Measurements from ENCODE around the gene VPS4B. TPM values are rescaled to one million over a fixed set of nuclear protein-coding genes. Genes with fewer than 3 reads are reported as not detected.

The VPS4B gene
- total RNA-seq, 4 donors from 2014 or later = 36.0 to 50.5 (median 40.9) TPM

DNA sequence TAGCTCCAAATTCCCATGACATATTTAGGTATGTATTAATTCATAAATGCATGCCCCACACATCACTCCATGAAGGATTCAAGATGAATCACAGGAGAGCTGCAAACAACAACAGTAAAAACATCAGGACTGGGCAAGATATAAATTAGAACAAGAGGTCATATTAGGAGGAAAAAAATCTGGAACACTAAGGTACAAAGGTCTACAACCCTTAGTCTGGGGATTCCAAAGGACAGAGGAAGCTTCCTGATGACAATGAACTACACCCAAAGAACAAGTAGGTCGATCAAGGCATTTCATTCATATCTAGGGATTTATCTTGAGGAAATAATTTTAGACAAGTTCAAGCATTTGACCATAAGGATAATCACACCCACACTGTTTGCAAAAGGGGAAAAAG lies 14.5 kb downstream of the VPS4B start:
- Histone ChIP-seq H3K4me1 (peaks cover 14% of the 10 kb centered on the region in 2 donors), H3K27ac (no peak overlapping the region), H3K4me3 (replicated peaks in 1 of 3) (no peak overlapping the region), H3K27me3 (no peaks in the 10 kb centered on the region), H3K9me3 (no peaks in the 10 kb centered on the region), H3K36me3 (peaks cover 26 to 40% of the 10 kb centered on the region in 2 donors)
- DNase-seq = no peak
- 78 to 85% methylated on average over 1 of the region's 1 CpG for WGBS, 2 donors
- intact Hi-C loops (cut with DNase I) = no loop called here
- TF ChIP-seq POLR2A (IDR thresholded peaks at IDR 0.05) = no peak
- TF ChIP-seq, protein P1, sequence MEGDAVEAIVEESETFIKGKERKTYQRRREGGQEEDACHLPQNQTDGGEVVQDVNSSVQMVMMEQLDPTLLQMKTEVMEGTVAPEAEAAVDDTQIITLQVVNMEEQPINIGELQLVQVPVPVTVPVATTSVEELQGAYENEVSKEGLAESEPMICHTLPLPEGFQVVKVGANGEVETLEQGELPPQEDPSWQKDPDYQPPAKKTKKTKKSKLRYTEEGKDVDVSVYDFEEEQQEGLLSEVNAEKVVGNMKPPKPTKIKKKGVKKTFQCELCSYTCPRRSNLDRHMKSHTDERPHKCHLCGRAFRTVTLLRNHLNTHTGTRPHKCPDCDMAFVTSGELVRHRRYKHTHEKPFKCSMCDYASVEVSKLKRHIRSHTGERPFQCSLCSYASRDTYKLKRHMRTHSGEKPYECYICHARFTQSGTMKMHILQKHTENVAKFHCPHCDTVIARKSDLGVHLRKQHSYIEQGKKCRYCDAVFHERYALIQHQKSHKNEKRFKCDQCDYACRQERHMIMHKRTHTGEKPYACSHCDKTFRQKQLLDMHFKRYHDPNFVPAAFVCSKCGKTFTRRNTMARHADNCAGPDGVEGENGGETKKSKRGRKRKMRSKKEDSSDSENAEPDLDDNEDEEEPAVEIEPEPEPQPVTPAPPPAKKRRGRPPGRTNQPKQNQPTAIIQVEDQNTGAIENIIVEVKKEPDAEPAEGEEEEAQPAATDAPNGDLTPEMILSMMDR (IDR thresholded peaks at IDR 0.05) = no peak

DNA sequence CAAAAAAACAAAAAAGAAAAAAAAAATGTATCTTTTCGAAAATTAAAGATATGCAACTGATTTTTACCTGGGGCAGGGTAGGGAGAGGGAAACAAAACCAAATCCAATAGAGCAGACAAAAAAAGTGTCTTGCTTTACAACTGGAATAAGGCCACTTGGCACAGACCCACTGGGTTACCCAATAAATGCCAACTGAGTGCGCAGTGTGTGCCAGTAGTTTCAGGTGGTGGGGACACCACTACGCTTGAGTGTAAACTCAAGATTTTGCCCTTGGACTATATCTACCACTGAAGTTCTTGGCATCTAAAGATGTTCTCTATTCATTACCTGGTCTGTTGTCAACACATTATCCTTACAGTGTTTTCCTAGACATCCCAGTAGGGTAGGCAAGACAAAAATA lies 16.3 kb downstream of the VPS4B start:
- Histone ChIP-seq H3K9me3 (no peaks in the 10 kb centered on the region), H3K27me3 (no peaks in the 10 kb centered on the region), H3K4me1 (peaks cover 14% of the 10 kb centered on the region in 2 donors), H3K4me3 (replicated peaks in 1 of 3) (no peak overlapping the region), H3K36me3 (peaks cover 38 to 52% of the 10 kb centered on the region in 2 donors), H3K27ac (peak overlapping the region in 1 of 3 donors; percentile 5)
- peak; percentile 83 to 92 for DNase-seq
- TF ChIP-seq, protein P1 (IDR thresholded peaks at IDR 0.05) = no peak
- no peak for TF ChIP-seq POLR2A (IDR thresholded peaks at IDR 0.05)
- WGBS, 2 donors = 48 to 68% methylated on average over 3 of the region's 3 CpGs
- intact Hi-C loops (cut with DNase I) = no loop called here

DNA sequence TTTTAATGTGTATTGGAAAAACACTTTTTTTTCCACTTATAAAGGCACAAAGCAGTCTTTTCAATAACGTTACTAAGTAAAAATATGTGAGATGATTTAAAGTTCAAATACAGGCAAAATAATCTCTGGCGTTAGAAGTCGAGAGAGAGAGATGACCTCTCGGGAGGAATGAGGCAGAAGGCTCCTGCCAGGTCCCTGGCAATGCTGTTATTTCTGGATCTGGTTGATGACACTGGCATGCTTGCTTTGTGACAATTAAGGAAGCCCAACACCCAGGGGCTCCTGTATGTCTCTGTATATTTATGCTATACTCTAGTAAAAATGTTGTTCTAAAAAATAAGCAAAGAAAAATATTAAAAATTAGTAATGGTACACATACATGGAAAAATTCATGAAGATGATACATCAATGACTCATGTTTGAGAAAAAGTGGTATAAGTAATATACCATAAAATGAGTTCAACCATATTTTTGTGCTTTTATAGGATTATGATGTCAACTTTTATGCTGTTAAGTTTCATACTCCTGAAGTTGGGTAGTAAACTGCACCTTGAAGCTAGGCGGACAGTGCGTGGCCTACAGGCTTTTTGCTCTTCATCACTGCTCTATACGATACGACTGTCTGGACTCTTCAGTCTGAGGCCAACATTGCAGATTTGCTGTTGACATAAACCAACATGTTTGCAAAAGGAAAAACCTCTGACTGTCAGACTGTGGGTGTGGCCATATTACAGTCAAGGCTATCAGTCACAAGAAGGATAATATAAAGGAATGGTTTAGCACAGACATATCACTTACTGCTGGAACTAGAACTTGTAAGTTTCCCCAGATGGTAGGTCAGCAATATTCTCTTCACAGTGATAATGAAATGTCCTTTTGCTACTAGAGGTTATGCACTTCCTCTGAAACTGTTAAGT lies 19.8 kb downstream of the VPS4B start:
- 93 to 95% methylated on average over 8 of the region's 8 CpGs for WGBS, 2 donors
- no peak for DNase-seq
- Histone ChIP-seq H3K36me3 (peaks cover 38 to 59% of the 10 kb centered on the region in 2 donors), H3K27ac (no peak overlapping the region), H3K27me3 (no peaks in the 10 kb centered on the region), H3K9me3 (no peaks in the 10 kb centered on the region), H3K4me1 (peaks cover 14% of the 10 kb centered on the region in 2 donors), H3K4me3 (replicated peaks in 1 of 3) (no peak overlapping the region)
- TF ChIP-seq POLR2A (IDR thresholded peaks at IDR 0.05) = no peak
- TF ChIP-seq, protein P1 (IDR thresholded peaks at IDR 0.05) = no peak
- intact Hi-C loops (cut with DNase I) = no loop called here

DNA sequence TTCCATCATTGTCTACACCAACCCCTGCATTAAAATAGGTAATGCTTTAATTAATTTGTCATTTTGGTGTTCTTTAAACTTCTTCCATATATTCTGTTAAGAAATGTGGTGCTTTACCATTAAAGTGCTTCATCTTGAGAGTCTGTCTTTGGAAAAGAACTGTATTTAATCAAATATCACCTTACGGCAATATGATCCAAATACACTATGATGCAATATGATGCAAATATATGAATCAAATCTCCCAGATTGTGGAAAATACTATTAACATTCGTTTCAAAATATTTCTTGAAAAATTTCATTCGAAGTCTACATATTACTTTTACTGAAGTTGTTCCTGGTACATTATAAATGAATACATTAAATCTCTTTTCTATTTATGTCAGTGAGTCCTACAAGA lies 23.0 kb downstream of the VPS4B start:
- H3K36me3 ChIP-seq = peaks cover 46 to 79% of the 10 kb centered on the region in 2 donors
- 96% methylated on average over 3 of the region's 3 CpGs for WGBS, 2 donors
- H3K27me3 ChIP-seq = no peaks in the 10 kb centered on the region
- intact Hi-C loops (cut with DNase I) = no loop called here
- no peak overlapping the region for H3K4me3 ChIP-seq (replicated peaks in 1 of 3)
- DNase-seq = no peak
- TF ChIP-seq POLR2A (IDR thresholded peaks at IDR 0.05) = no peak
- TF ChIP-seq, protein P1 (IDR thresholded peaks at IDR 0.05) = no peak
- H3K4me1 ChIP-seq = no peaks in the 10 kb centered on the region
- no peak overlapping the region for H3K27ac ChIP-seq
- no peaks in the 10 kb centered on the region for H3K9me3 ChIP-seq

DNA sequence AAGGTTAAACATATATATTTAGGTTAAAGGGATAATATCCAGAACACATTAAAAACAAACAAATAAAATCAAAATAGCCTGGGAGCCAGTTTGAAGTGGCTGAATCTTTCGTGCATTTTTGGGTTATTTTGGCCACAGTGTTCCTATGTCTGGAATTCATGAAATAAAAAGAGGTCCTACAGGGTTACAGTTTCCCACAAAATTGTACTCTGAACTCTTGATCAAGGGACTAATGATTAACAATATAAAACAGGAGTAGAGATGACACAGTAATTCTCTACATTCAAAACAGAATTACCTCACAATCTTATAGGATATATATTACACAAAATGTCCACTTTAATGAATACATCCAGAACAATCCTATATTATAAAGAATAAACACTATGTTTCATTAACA lies 24.9 kb downstream of the VPS4B start:
- Histone ChIP-seq H3K9me3 (no peaks in the 10 kb centered on the region), H3K4me3 (replicated peaks in 1 of 3) (no peak overlapping the region), H3K27ac (no peak overlapping the region), H3K27me3 (no peaks in the 10 kb centered on the region), H3K36me3 (peaks cover 36 to 79% of the 10 kb centered on the region in 2 donors), H3K4me1 (no peaks in the 10 kb centered on the region)
- no peak for TF ChIP-seq POLR2A (IDR thresholded peaks at IDR 0.05)
- TF ChIP-seq, protein P1 (IDR thresholded peaks at IDR 0.05) = no peak
- 95 to 98% methylated on average over 1 of the region's 1 CpG for WGBS, 2 donors
- DNase-seq = no peak
- intact Hi-C loops (cut with DNase I) = no loop called here
